Epithelial cell of proximal tubule (primary cell): ENCODE data around the gene ATF2. TPM values are rescaled to one million over a fixed set of nuclear protein-coding genes. Genes with fewer than 3 reads are reported as not detected.

ENCODE experiments used
- DNase-seq: peaks from one replicate; pipeline ENCODE4 v3.0.0-alpha.2; 2011; ENCODE audit warnings: low read depth
- H3K4me3 ChIP-seq: 2 replicates; pipeline ENCODE4 v1.5.1; 2011; ENCODE audit warnings: low read depth, mild to moderate bottlenecking, low read length
- CTCF ChIP-seq: conservative IDR thresholded peaks from 2 replicates; pipeline ENCODE4 v1.5.1; 2012; ENCODE audit warnings: low read depth, mild to moderate bottlenecking, low read length
- total RNA-seq: library from RNA; depleted of rRNA; stranded (reverse); fragments of >200 nt; gene quantifications from 2 replicates; pipeline ENCODE4 v1.2.3, GENCODE V29; 2015

The ATF2 gene
- total RNA-seq, 1 donor from 2014 or later: 47.5 TPM

- DNase-seq: no peak
- H3K4me3 ChIP-seq: no peak overlapping the region
- no peak for TF ChIP-seq CTCF
Observed at GRCh38 chr2:175066411-175066810, 101.6 kb downstream of the ATF2 start.

GRCh38 chr2:175064797-175065196, 103.2 kb downstream of the ATF2 start:
- no peak for TF ChIP-seq CTCF
- H3K4me3 ChIP-seq: no peak overlapping the region
- DNase-seq: no peak

- no peak for DNase-seq
- no peak overlapping the region for H3K4me3 ChIP-seq
- TF ChIP-seq CTCF: no peak
Observed at GRCh38 chr2:175063741-175064140, 104.3 kb downstream of the ATF2 start.

- TF ChIP-seq CTCF: no peak
- no peak overlapping the region for H3K4me3 ChIP-seq
- DNase-seq: no peak
Observed at GRCh38 chr2:175062787-175063585, 105.0 kb downstream of the ATF2 start.

- H3K4me3 ChIP-seq: no peak overlapping the region
- no peak for DNase-seq
- no peak for TF ChIP-seq CTCF
Observed at GRCh38 chr2:175057078-175057685, 110.8 kb downstream of the ATF2 start.

- no peak for TF ChIP-seq CTCF
- no peak for DNase-seq
- no peak overlapping the region for H3K4me3 ChIP-seq
Observed at GRCh38 chr2:175055993-175056392, 112.0 kb downstream of the ATF2 start.
